ENCODE data around the gene STX12. TPM values are rescaled to one million over a fixed set of nuclear protein-coding genes. Genes with fewer than 3 reads are reported as not detected.

STX12 gene
- total and polyA plus RNA-seq, 5 donors = 20.1 to 40.8 (median 29.6) TPM

GRCh38 chr1:27858072-27858948, 85.3 kb downstream of the STX12 start:
- 24% methylated on average over 10 of the region's 10 CpGs for WGBS
- H3K4me3 ChIP-seq (ENCODE audit: low read length) = no peak overlapping the region
- no peaks in the 10 kb centered on the region for H3K27me3 ChIP-seq (ENCODE audit: control insufficient read depth, insufficient read depth)
- no peak overlapping the region for H3K27ac ChIP-seq (ENCODE audit: low read length)
- H3K9me3 ChIP-seq (ENCODE audit: control insufficient read depth, low read length) = no peaks in the 10 kb centered on the region
- ATAC-seq (peak; percentile 82 to 89), DNase-seq (peak; percentile 76 to 93 (median 92))
- intact Hi-C loops (cut with DNase I) = loop anchor here in 2 of 4 donors (5.0 to 10.0 kb wide), 3 partner anchors 124 to 346 kb away; no protein-coding TSS in a partner anchor
- H3K4me1 ChIP-seq (ENCODE audit: control insufficient read depth, insufficient read depth, low read length) = peaks cover 3% of the 10 kb centered on the region

GRCh38 chr1:27858949-27859576, 86.0 kb downstream of the STX12 start:
- Histone ChIP-seq H3K4me3 (ENCODE audit: low read length) (no peak overlapping the region), H3K27me3 (ENCODE audit: control insufficient read depth, insufficient read depth) (no peaks in the 10 kb centered on the region), H3K9me3 (ENCODE audit: control insufficient read depth, low read length) (no peaks in the 10 kb centered on the region), H3K27ac (ENCODE audit: low read length) (no peak overlapping the region), H3K4me1 (ENCODE audit: control insufficient read depth, insufficient read depth, low read length) (peaks cover 3% of the 10 kb centered on the region)
- no peak for ATAC-seq
- WGBS = 82% methylated on average over 14 of the region's 14 CpGs
- intact Hi-C loops (cut with DNase I) = loop anchor here in 2 of 4 donors (5.0 to 10.0 kb wide), 3 partner anchors 123 to 346 kb away; no protein-coding TSS in a partner anchor
- peak in 1 of 3 donors; percentile 57 for DNase-seq

GRCh38 chr1:27861436-27861835, 88.4 kb downstream of the STX12 start:
- ATAC-seq (no peak), DNase-seq (no peak)
- no peaks in the 10 kb centered on the region for H3K27me3 ChIP-seq (ENCODE audit: control insufficient read depth, insufficient read depth)
- H3K4me3 ChIP-seq (ENCODE audit: low read length) = no peak overlapping the region
- H3K27ac ChIP-seq (ENCODE audit: low read length) = no peak overlapping the region
- peaks cover 3% of the 10 kb centered on the region for H3K4me1 ChIP-seq (ENCODE audit: control insufficient read depth, insufficient read depth, low read length)
- WGBS = 90% methylated on average over 10 of the region's 10 CpGs
- intact Hi-C loops (cut with DNase I) = loop anchor here in 2 of 4 donors (5.0 to 10.0 kb wide), 2 partner anchors 116 to 123 kb away; no protein-coding TSS in a partner anchor
- H3K9me3 ChIP-seq (ENCODE audit: control insufficient read depth, low read length) = no peaks in the 10 kb centered on the region

- DNase-seq (no peak), ATAC-seq (no peak)
- intact Hi-C loops (cut with DNase I) = loop anchor here in 2 of 4 donors (5.0 to 10.0 kb wide), 2 partner anchors 115 to 123 kb away; no protein-coding TSS in a partner anchor
- WGBS = 91% methylated on average over 3 of the region's 3 CpGs
- no peak overlapping the region for H3K4me3 ChIP-seq (ENCODE audit: low read length)
- H3K9me3 ChIP-seq (ENCODE audit: control insufficient read depth, low read length) = no peaks in the 10 kb centered on the region
- no peaks in the 10 kb centered on the region for H3K27me3 ChIP-seq (ENCODE audit: control insufficient read depth, insufficient read depth)
- H3K4me1 ChIP-seq (ENCODE audit: control insufficient read depth, insufficient read depth, low read length) = peaks cover 3% of the 10 kb centered on the region
- H3K27ac ChIP-seq (ENCODE audit: low read length) = no peak overlapping the region
These were observed 89.0 kb downstream of the STX12 start for GRCh38 chr1:27862004-27862403.

- ATAC-seq (peak; percentile 91 to 93), DNase-seq (peak in 2 of 3 donors; percentile 62 to 68)
- Histone ChIP-seq H3K27ac (ENCODE audit: low read length) (peak overlapping the region; percentile 71), H3K4me1 (ENCODE audit: control insufficient read depth, insufficient read depth, low read length) (peaks cover 3% of the 10 kb centered on the region), H3K4me3 (ENCODE audit: low read length) (no peak overlapping the region), H3K27me3 (ENCODE audit: control insufficient read depth, insufficient read depth) (no peaks in the 10 kb centered on the region), H3K9me3 (ENCODE audit: control insufficient read depth, low read length) (no peaks in the 10 kb centered on the region)
- intact Hi-C loops (cut with DNase I) = loop anchor here in 2 of 4 donors (5.0 to 10.0 kb wide), 2 partner anchors 114 to 122 kb away; no protein-coding TSS in a partner anchor
- 79% methylated on average over 9 of the region's 9 CpGs for WGBS
These were observed 89.9 kb downstream of the STX12 start for GRCh38 chr1:27862671-27863537.

GRCh38 chr1:27863538-27863915, 90.5 kb downstream of the STX12 start:
- DNase-seq (no peak), ATAC-seq (peak; percentile 45 to 57)
- peaks cover 3% of the 10 kb centered on the region for H3K4me1 ChIP-seq (ENCODE audit: control insufficient read depth, insufficient read depth, low read length)
- H3K9me3 ChIP-seq (ENCODE audit: control insufficient read depth, low read length) = no peaks in the 10 kb centered on the region
- H3K4me3 ChIP-seq (ENCODE audit: low read length) = no peak overlapping the region
- WGBS = 67% methylated on average over 1 of the region's 1 CpG
- no peaks in the 10 kb centered on the region for H3K27me3 ChIP-seq (ENCODE audit: control insufficient read depth, insufficient read depth)
- intact Hi-C loops (cut with DNase I) = loop anchor here in 2 of 4 donors (5.0 to 10.0 kb wide), 2 partner anchors 114 to 121 kb away; no protein-coding TSS in a partner anchor
- H3K27ac ChIP-seq (ENCODE audit: low read length) = peak overlapping the region; percentile 64

- DNase-seq (no peak), ATAC-seq (peak; percentile 34 to 44)
- peaks cover 5% of the 10 kb centered on the region for H3K4me1 ChIP-seq (ENCODE audit: control insufficient read depth, insufficient read depth, low read length)
- no peak overlapping the region for H3K27ac ChIP-seq (ENCODE audit: low read length)
- H3K9me3 ChIP-seq (ENCODE audit: control insufficient read depth, low read length) = no peaks in the 10 kb centered on the region
- 82% methylated on average over 8 of the region's 8 CpGs for WGBS
- H3K27me3 ChIP-seq (ENCODE audit: control insufficient read depth, insufficient read depth) = no peaks in the 10 kb centered on the region
- intact Hi-C loops (cut with DNase I) = loop anchor here in 2 of 4 donors (5.0 to 10.0 kb wide), 2 partner anchors 113 to 120 kb away; no protein-coding TSS in a partner anchor
- no peak overlapping the region for H3K4me3 ChIP-seq (ENCODE audit: low read length)
These were observed 91.4 kb downstream of the STX12 start for GRCh38 chr1:27864264-27864895.

- no peaks in the 10 kb centered on the region for H3K9me3 ChIP-seq (ENCODE audit: control insufficient read depth, low read length)
- no peak overlapping the region for H3K27ac ChIP-seq (ENCODE audit: low read length)
- H3K27me3 ChIP-seq (ENCODE audit: control insufficient read depth, insufficient read depth) = no peaks in the 10 kb centered on the region
- intact Hi-C loops (cut with DNase I) = loop anchor here in 1 of 4 donors (10.0 kb wide), 1 partner anchor 119 kb away; no protein-coding TSS in a partner anchor
- H3K4me1 ChIP-seq (ENCODE audit: control insufficient read depth, insufficient read depth, low read length) = peaks cover 7% of the 10 kb centered on the region
- WGBS = 93% methylated on average over 10 of the region's 10 CpGs
- no peak for ATAC-seq
- no peak for DNase-seq
- H3K4me3 ChIP-seq (ENCODE audit: low read length) = no peak overlapping the region
These were observed 92.8 kb downstream of the STX12 start for GRCh38 chr1:27865821-27866220.

- intact Hi-C loops (cut with DNase I) = loop anchor here in 1 of 4 donors (10.0 kb wide), 1 partner anchor 116 kb away; no protein-coding TSS in a partner anchor
These were observed 95.5 kb downstream of the STX12 start for GRCh38 chr1:27868556-27868931.

More at GRCh38 chr1:27868556-27868931, 95.5 kb downstream of the STX12 start:
- no peak for ATAC-seq
- H3K4me3 ChIP-seq (ENCODE audit: low read length) = no peak overlapping the region
- 89% methylated on average over 11 of the region's 11 CpGs for WGBS
- no peak overlapping the region for H3K27ac ChIP-seq (ENCODE audit: low read length)
- no peak for DNase-seq
- no peaks in the 10 kb centered on the region for H3K9me3 ChIP-seq (ENCODE audit: control insufficient read depth, low read length)
- H3K27me3 ChIP-seq (ENCODE audit: control insufficient read depth, insufficient read depth) = no peaks in the 10 kb centered on the region
- H3K4me1 ChIP-seq (ENCODE audit: control insufficient read depth, insufficient read depth, low read length) = peaks cover 4% of the 10 kb centered on the region

Data from right cardiac atrium (tissue), 5 donors.